HG03575 (cell line): ENCODE results near the gene UBAP2.
"Not testable (repeated sequence)": the region's sequence is repeated elsewhere in the genome, so short reads cannot be mapped to it uniquely, and the experiment has no call there.

Experiments
- ATAC-seq: cut with Tn5 transposase; IDR thresholded peaks from one replicate; pipeline ENCODE4 v1.9.1; 2021; ENCODE audit not compliant: unreplicated experiment, insufficient number of reproducible peaks, low FRiP score; ENCODE audit errors: extremely low read depth

UBAP2 gene

GRCh38 chr9:34049630-34050384, 1.1 kb upstream of the UBAP2 start:
- ATAC-seq: no peak

- peak; percentile 11 for ATAC-seq
These were observed 592 bp downstream of the UBAP2 start for GRCh38 chr9:34047864-34048726.

- no peak for ATAC-seq
These were observed 1.8 kb downstream of the UBAP2 start for GRCh38 chr9:34046784-34047379.

GRCh38 chr9:34045903-34046302, 2.8 kb downstream of the UBAP2 start:
- no peak for ATAC-seq

GRCh38 chr9:34042074-34042473, 6.6 kb downstream of the UBAP2 start:
- ATAC-seq: not testable (repeated sequence)

GRCh38 chr9:34038851-34039250, 9.8 kb downstream of the UBAP2 start:
- not testable (repeated sequence) for ATAC-seq

- ATAC-seq: no peak
These were observed 11.1 kb downstream of the UBAP2 start for GRCh38 chr9:34037626-34038025.

GRCh38 chr9:34036625-34037024, 12.1 kb downstream of the UBAP2 start:
- no peak for ATAC-seq

- no peak for ATAC-seq
These were observed 13.0 kb downstream of the UBAP2 start for GRCh38 chr9:34035656-34036055.

GRCh38 chr9:34034698-34035065, 14.0 kb downstream of the UBAP2 start:
- no peak for ATAC-seq

- no peak for ATAC-seq
These were observed 16.1 kb downstream of the UBAP2 start for GRCh38 chr9:34032631-34033030.

GRCh38 chr9:34027845-34028574, 20.7 kb downstream of the UBAP2 start:
- ATAC-seq: no peak

- no peak for ATAC-seq
These were observed 22.9 kb downstream of the UBAP2 start for GRCh38 chr9:34025811-34026210.

- no peak for ATAC-seq
These were observed 23.6 kb downstream of the UBAP2 start for GRCh38 chr9:34025062-34025461.

GRCh38 chr9:34024476-34024875, 24.2 kb downstream of the UBAP2 start:
- ATAC-seq: not testable (repeated sequence)

GRCh38 chr9:34016149-34016548, 32.5 kb downstream of the UBAP2 start:
- ATAC-seq: no peak

GRCh38 chr9:34010979-34011378, 37.7 kb downstream of the UBAP2 start:
- no peak for ATAC-seq

- no peak for ATAC-seq
These were observed 46.7 kb downstream of the UBAP2 start for GRCh38 chr9:34001951-34002350.

GRCh38 chr9:34001298-34001697, 47.4 kb downstream of the UBAP2 start:
- no peak for ATAC-seq
